HepG2 (cell line): ENCODE results near the gene AUP1.

Experiments used
- CTCF ChIP-seq: sonication (generic); formaldehyde crosslinking; IDR thresholded peaks from 2 replicates; pipeline ENCODE4 v1.5.0; 2020; ENCODE audit warnings: mild to moderate bottlenecking, missing genetic modification reagents, moderate library complexity
- EP300 ChIP-seq, 3 experiments: sonication (generic) in 1 of 3; formaldehyde crosslinking in 1 of 3; IDR thresholded peaks; 2 replicates each; pipeline versions ENCODE4 v1.5.1 to v1.6.1; 2011 to 2020; ENCODE audit warnings: low read depth in 2 of 3, low read length in 2 of 3, borderline replicate concordance in 1 of 3, improper control_type of control experiment in 1 of 3, mild to moderate bottlenecking in 1 of 3, missing genetic modification reagents in 1 of 3, moderate library complexity in 1 of 3
- IRF9 ChIP-seq: sonication (generic); formaldehyde crosslinking; IDR thresholded peaks from 2 replicates; pipeline ENCODE4 v1.8.0; 2022; ENCODE audit warnings: missing genetic modification reagents, mild to moderate bottlenecking, borderline replicate concordance
- KLF16 ChIP-seq, 2 experiments: sonication (generic) in 1 of 2; formaldehyde crosslinking in 1 of 2; IDR thresholded peaks; 2 replicates each; pipeline versions ENCODE4 v1.6.1 to v1.8.0; 2016 to 2023; ENCODE audit warnings: missing genetic modification reagents in 2 of 2, missing compliant biosample characterization in 1 of 2
- NFKB2 ChIP-seq: sonication (generic); formaldehyde crosslinking; IDR thresholded peaks from 2 replicates; pipeline ENCODE4 v1.4.0; 2020; ENCODE audit warnings: missing genetic modification reagents, borderline replicate concordance
- NFYB ChIP-seq: sonication (generic); formaldehyde crosslinking; IDR thresholded peaks from 2 replicates; pipeline ENCODE4 v1.4.0; 2020; ENCODE audit warnings: missing genetic modification reagents
- PHF8 ChIP-seq: sonication (generic); formaldehyde crosslinking; IDR thresholded peaks from 2 replicates; pipeline ENCODE4 v1.5.0; 2020; ENCODE audit warnings: missing genetic modification reagents
- REST ChIP-seq, 2 experiments: IDR thresholded peaks; 2 replicates each; pipeline ENCODE4 v1.6.1; 2011 to 2012; ENCODE audit warnings: low read length in 2 of 2, borderline replicate concordance in 1 of 2, low read depth in 1 of 2, mild to moderate bottlenecking in 1 of 2, moderate library complexity in 1 of 2
- ZNF331 ChIP-seq: sonication (generic); formaldehyde crosslinking; IDR thresholded peaks from 2 replicates; pipeline ENCODE4 v1.4.0; 2020; ENCODE audit warnings: missing genetic modification reagents
- ZNF619 ChIP-seq: sonication (generic); formaldehyde crosslinking; IDR thresholded peaks from 2 replicates; pipeline ENCODE4 v1.4.0; 2020; ENCODE audit warnings: mild to moderate bottlenecking, missing genetic modification reagents
- ZNF687 ChIP-seq: sonication (generic); formaldehyde crosslinking; IDR thresholded peaks from 2 replicates; pipeline ENCODE4 v1.5.1; 2020; ENCODE audit warnings: mild to moderate bottlenecking, missing genetic modification reagents, moderate library complexity
- TF ChIP-seq, protein P1 (sequence below): sonication (generic); formaldehyde crosslinking; IDR thresholded peaks from 2 replicates; pipeline ENCODE4 v1.4.0; 2020; ENCODE audit warnings: mild to moderate bottlenecking, missing genetic modification reagents

DNA sequence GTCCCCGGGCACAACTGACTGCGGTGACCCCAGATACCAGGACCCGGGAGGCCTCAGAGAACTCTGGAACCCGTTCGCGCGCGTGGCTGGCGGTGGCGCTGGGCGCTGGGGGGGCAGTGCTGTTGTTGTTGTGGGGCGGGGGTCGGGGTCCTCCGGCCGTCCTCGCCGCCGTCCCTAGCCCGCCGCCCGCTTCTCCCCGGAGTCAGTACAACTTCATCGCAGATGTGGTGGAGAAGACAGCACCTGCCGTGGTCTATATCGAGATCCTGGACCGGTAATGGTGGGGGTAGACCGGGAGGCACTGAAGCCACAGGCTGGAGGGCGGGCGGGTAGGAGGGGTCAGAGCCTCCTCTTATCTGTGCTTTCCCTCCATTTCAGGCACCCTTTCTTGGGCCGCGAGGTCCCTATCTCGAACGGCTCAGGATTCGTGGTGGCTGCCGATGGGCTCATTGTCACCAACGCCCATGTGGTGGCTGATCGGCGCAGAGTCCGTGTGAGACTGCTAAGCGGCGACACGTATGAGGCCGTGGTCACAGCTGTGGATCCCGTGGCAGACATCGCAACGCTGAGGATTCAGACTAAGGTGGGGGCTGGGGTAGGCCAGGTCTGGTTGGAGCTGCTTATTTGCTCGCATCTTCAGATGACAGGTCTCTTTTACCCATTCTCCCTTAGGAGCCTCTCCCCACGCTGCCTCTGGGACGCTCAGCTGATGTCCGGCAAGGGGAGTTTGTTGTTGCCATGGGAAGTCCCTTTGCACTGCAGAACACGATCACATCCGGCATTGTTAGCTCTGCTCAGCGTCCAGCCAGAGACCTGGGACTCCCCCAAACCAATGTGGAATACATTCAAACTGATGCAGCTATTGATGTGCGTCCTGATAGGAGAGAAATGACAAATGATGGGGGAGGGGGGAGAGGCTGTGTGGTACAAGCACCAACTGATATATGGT is 1.0 kb upstream of the AUP1 start:
- TF ChIP-seq ZNF687 (CRISPR knock-in tag): no peak; the same call in 1 of the 2 replicates
- no peak for TF ChIP-seq PHF8
- no peak for TF ChIP-seq NFYB (CRISPR knock-in tag)
- TF ChIP-seq CTCF (CRISPR knock-in tag): no peak
- TF ChIP-seq NFKB2: no peak
- TF ChIP-seq ZNF619 (CRISPR knock-in tag): no peak
- no peak for TF ChIP-seq ZNF331 (CRISPR knock-in tag)
- no peak for TF ChIP-seq EP300 (IDR thresholded peaks at IDR 0.05; ENCODE audit: low read depth in 2 of 2, low read length in 2 of 2)
- no peak for TF ChIP-seq EP300 (CRISPR knock-in tag; IDR thresholded peaks at IDR 0.05; ENCODE audit: borderline replicate concordance)
- no peak for TF ChIP-seq REST (IDR thresholded peaks at IDR 0.05; ENCODE audit: borderline replicate concordance in 1 of 2, low read depth in 1 of 2, low read length in 2 of 2)
- no peak for TF ChIP-seq IRF9 (CRISPR knock-in tag)
- TF ChIP-seq, protein P1, sequence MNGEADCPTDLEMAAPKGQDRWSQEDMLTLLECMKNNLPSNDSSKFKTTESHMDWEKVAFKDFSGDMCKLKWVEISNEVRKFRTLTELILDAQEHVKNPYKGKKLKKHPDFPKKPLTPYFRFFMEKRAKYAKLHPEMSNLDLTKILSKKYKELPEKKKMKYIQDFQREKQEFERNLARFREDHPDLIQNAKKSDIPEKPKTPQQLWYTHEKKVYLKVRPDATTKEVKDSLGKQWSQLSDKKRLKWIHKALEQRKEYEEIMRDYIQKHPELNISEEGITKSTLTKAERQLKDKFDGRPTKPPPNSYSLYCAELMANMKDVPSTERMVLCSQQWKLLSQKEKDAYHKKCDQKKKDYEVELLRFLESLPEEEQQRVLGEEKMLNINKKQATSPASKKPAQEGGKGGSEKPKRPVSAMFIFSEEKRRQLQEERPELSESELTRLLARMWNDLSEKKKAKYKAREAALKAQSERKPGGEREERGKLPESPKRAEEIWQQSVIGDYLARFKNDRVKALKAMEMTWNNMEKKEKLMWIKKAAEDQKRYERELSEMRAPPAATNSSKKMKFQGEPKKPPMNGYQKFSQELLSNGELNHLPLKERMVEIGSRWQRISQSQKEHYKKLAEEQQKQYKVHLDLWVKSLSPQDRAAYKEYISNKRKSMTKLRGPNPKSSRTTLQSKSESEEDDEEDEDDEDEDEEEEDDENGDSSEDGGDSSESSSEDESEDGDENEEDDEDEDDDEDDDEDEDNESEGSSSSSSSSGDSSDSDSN (CRISPR knock-in tag): no peak
- TF ChIP-seq KLF16 (CRISPR knock-in tag; IDR thresholded peaks at IDR 0.05): no peak
